ENCODE data around the gene NELL1.

The NELL1 gene

DNA sequence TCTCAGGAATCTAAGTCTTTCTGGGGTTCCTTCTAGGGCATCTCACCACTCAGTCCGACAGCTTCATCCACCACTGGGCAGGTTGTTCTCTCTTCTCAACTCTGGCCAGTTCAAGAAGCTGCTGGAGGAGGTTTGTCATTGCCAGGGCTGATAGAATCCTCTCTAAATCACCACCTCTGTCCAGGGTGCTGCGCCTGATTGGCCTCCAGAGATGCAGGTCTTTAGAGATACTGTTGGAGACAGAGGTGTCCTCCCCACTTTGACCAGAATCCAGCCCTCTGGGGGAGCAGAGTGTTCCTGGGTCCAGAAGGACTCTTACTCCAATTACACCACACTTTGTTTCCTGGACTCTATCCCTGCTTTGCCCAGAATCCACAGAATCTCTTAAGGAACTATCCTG, 90.2 kb downstream of the NELL1 start:
- H3K4me3 ChIP-seq (ENCODE audit: insufficient read depth in 1 of 2, low read depth in 1 of 2, low read length in 2 of 2), result no peak overlapping the region
- no peaks in the 10 kb centered on the region for H3K79me1 ChIP-seq (replicated peaks; ENCODE audit: low read length, poor library complexity, severe bottlenecking)
- H3K23ac ChIP-seq (ENCODE audit: low read length in 2 of 2), result no peak overlapping the region
- H3K9me3 ChIP-seq (ENCODE audit: control insufficient read depth, low read length), result no peaks in the 10 kb centered on the region
- H2BK5ac ChIP-seq (ENCODE audit: low read depth, low read length, poor library complexity, severe bottlenecking), result no peak overlapping the region
- no peak overlapping the region for H3K18ac ChIP-seq (ENCODE audit: low read depth in 1 of 2, low read length in 2 of 2)
- no peaks in the 10 kb centered on the region for H3K27me3 ChIP-seq (ENCODE audit: control insufficient read depth in 1 of 2, insufficient read depth in 1 of 2, low read length in 2 of 2)
- H4K8ac ChIP-seq (ENCODE audit: low read length), result no peak overlapping the region
- 48% methylated on average over 2 of the region's 2 CpGs for WGBS
- no peak overlapping the region for H3K4me2 ChIP-seq (ENCODE audit: low read length, poor library complexity, severe bottlenecking)
- no peak overlapping the region for H2BK120ac ChIP-seq (ENCODE audit: low read depth, low read length)
- no peak overlapping the region for H2AK5ac ChIP-seq (ENCODE audit: low read length, severe bottlenecking)
- no peak overlapping the region for H3K27ac ChIP-seq (ENCODE audit: low read length, poor library complexity, severe bottlenecking)
- DNase-seq, result no peak
- no peak overlapping the region for H3K9ac ChIP-seq (ENCODE audit: low read length)
- H2BK12ac ChIP-seq (ENCODE audit: low read length in 2 of 2), result no peak overlapping the region
- H3K36me3 ChIP-seq (ENCODE audit: control insufficient read depth in 1 of 2, insufficient read depth in 2 of 2, low read depth in 1 of 2, low read length in 2 of 2), result no peaks in the 10 kb centered on the region
- H3K4ac ChIP-seq (ENCODE audit: low read depth in 1 of 2, low read length in 2 of 2), result no peak overlapping the region
- no peak overlapping the region for H2BK15ac ChIP-seq (ENCODE audit: low read depth, poor library complexity, severe bottlenecking)
- H4K91ac ChIP-seq (ENCODE audit: low read length), result no peak overlapping the region
- H3K4me1 ChIP-seq (ENCODE audit: control insufficient read depth, insufficient read depth, low read depth, low read length), result no peaks in the 10 kb centered on the region
- no peak overlapping the region for H3K14ac ChIP-seq (ENCODE audit: low read length in 2 of 2)
- no peak overlapping the region for H2AFZ ChIP-seq (ENCODE audit: low read depth, low read length)

DNA sequence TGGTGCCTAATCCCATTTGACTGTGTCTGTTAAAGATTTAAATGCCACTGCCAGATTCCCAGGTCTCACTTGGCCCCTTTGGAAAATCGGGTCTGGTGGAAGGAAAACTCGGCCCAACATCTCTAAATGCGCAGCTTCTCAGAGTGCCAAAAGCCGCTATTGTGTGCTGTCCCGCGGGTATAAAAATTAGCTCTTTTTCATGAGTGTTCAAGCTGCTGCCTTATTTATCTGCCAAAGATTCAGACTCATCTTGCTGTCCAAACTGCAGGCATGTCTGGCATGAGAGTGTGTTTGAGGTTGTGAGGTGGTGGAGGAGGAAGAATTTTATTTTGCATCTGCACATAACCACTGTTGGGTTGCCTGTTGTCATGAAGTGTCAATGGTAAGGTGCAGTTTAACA, 91.4 kb downstream of the NELL1 start:
- H3K4me3 ChIP-seq (ENCODE audit: insufficient read depth in 1 of 2, low read depth in 1 of 2, low read length in 2 of 2), result no peak overlapping the region
- H2BK120ac ChIP-seq (ENCODE audit: low read depth, low read length), result no peak overlapping the region
- H3K9me3 ChIP-seq (ENCODE audit: control insufficient read depth, low read length), result no peaks in the 10 kb centered on the region
- H3K4ac ChIP-seq (ENCODE audit: low read depth in 1 of 2, low read length in 2 of 2), result no peak overlapping the region
- H3K27ac ChIP-seq (ENCODE audit: low read length, poor library complexity, severe bottlenecking), result no peak overlapping the region
- H3K9ac ChIP-seq (ENCODE audit: low read length), result no peak overlapping the region
- no peak overlapping the region for H4K91ac ChIP-seq (ENCODE audit: low read length)
- H3K23ac ChIP-seq (ENCODE audit: low read length in 2 of 2), result no peak overlapping the region
- no peak overlapping the region for H3K4me2 ChIP-seq (ENCODE audit: low read length, poor library complexity, severe bottlenecking)
- no peaks in the 10 kb centered on the region for H3K4me1 ChIP-seq (ENCODE audit: control insufficient read depth, insufficient read depth, low read depth, low read length)
- 83% methylated on average over 6 of the region's 6 CpGs for WGBS
- no peak overlapping the region for H2BK12ac ChIP-seq (ENCODE audit: low read length in 2 of 2)
- H3K14ac ChIP-seq (ENCODE audit: low read length in 2 of 2), result no peak overlapping the region
- no peak overlapping the region for H2AFZ ChIP-seq (ENCODE audit: low read depth, low read length)
- H3K36me3 ChIP-seq (ENCODE audit: control insufficient read depth in 1 of 2, insufficient read depth in 2 of 2, low read depth in 1 of 2, low read length in 2 of 2), result no peaks in the 10 kb centered on the region
- DNase-seq, result no peak
- H3K27me3 ChIP-seq (ENCODE audit: control insufficient read depth in 1 of 2, insufficient read depth in 1 of 2, low read length in 2 of 2), result no peaks in the 10 kb centered on the region
- no peak overlapping the region for H2AK5ac ChIP-seq (ENCODE audit: low read length, severe bottlenecking)
- H2BK5ac ChIP-seq (ENCODE audit: low read depth, low read length, poor library complexity, severe bottlenecking), result no peak overlapping the region
- no peak overlapping the region for H4K8ac ChIP-seq (ENCODE audit: low read length)
- no peaks in the 10 kb centered on the region for H3K79me1 ChIP-seq (replicated peaks; ENCODE audit: low read length, poor library complexity, severe bottlenecking)
- H2BK15ac ChIP-seq (ENCODE audit: low read depth, poor library complexity, severe bottlenecking), result no peak overlapping the region
- no peak overlapping the region for H3K18ac ChIP-seq (ENCODE audit: low read depth in 1 of 2, low read length in 2 of 2)

- Histone ChIP-seq H3K9me3 (ENCODE audit: control insufficient read depth, low read length) (no peaks in the 10 kb centered on the region), H2BK12ac (ENCODE audit: low read length in 2 of 2) (no peak overlapping the region), H3K4ac (ENCODE audit: low read depth in 1 of 2, low read length in 2 of 2) (no peak overlapping the region), H3K9ac (ENCODE audit: low read length) (no peak overlapping the region), H2AK5ac (ENCODE audit: low read length, severe bottlenecking) (no peak overlapping the region), H2BK120ac (ENCODE audit: low read depth, low read length) (no peak overlapping the region), H2BK5ac (ENCODE audit: low read depth, low read length, poor library complexity, severe bottlenecking) (no peak overlapping the region), H3K14ac (ENCODE audit: low read length in 2 of 2) (no peak overlapping the region), H3K23ac (ENCODE audit: low read length in 2 of 2) (no peak overlapping the region), H3K79me1 (replicated peaks; ENCODE audit: low read length, poor library complexity, severe bottlenecking) (no peaks in the 10 kb centered on the region), H3K18ac (ENCODE audit: low read depth in 1 of 2, low read length in 2 of 2) (no peak overlapping the region), H3K4me3 (ENCODE audit: insufficient read depth in 1 of 2, low read depth in 1 of 2, low read length in 2 of 2) (no peak overlapping the region), H4K8ac (ENCODE audit: low read length) (no peak overlapping the region), H3K36me3 (ENCODE audit: control insufficient read depth in 1 of 2, insufficient read depth in 2 of 2, low read depth in 1 of 2, low read length in 2 of 2) (no peaks in the 10 kb centered on the region), H4K91ac (ENCODE audit: low read length) (no peak overlapping the region), H3K4me1 (ENCODE audit: control insufficient read depth, insufficient read depth, low read depth, low read length) (no peaks in the 10 kb centered on the region), H3K27ac (ENCODE audit: low read length, poor library complexity, severe bottlenecking) (no peak overlapping the region), H2AFZ (ENCODE audit: low read depth, low read length) (no peak overlapping the region), H3K4me2 (ENCODE audit: low read length, poor library complexity, severe bottlenecking) (no peak overlapping the region), H3K27me3 (ENCODE audit: control insufficient read depth in 1 of 2, insufficient read depth in 1 of 2, low read length in 2 of 2) (no peaks in the 10 kb centered on the region), H2BK15ac (ENCODE audit: low read depth, poor library complexity, severe bottlenecking) (no peak overlapping the region)
- 74% methylated on average over 8 of the region's 13 CpGs for WGBS
- no peak for DNase-seq
These were observed 92.9 kb downstream of the NELL1 start for GRCh38 chr11:20762116-20762844.

DNA sequence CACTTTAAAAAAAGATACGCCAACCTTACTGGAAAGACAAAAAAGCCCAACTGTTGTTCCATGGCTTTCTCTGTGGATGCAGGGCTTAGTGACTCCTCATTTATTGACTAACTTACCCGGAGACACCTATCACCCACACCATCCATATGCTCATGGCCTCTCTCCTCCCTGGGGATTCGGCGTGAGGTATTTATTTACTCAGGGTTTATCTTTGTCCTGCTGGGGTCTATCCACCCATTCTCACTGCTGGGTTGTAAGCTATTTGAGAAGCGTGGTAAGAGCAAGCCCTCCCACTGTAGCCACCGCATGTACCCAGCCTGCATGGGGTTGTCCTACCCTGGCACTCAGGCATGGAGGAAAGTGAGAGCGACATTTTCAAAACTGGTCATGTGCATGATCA, 93.6 kb downstream of the NELL1 start:
- no peak overlapping the region for H3K23ac ChIP-seq (ENCODE audit: low read length in 2 of 2)
- H3K27ac ChIP-seq (ENCODE audit: low read length, poor library complexity, severe bottlenecking), result no peak overlapping the region
- no peak overlapping the region for H4K8ac ChIP-seq (ENCODE audit: low read length)
- H3K4me3 ChIP-seq (ENCODE audit: insufficient read depth in 1 of 2, low read depth in 1 of 2, low read length in 2 of 2), result no peak overlapping the region
- no peak overlapping the region for H3K9ac ChIP-seq (ENCODE audit: low read length)
- no peak overlapping the region for H2BK12ac ChIP-seq (ENCODE audit: low read length in 2 of 2)
- no peaks in the 10 kb centered on the region for H3K4me1 ChIP-seq (ENCODE audit: control insufficient read depth, insufficient read depth, low read depth, low read length)
- H2AFZ ChIP-seq (ENCODE audit: low read depth, low read length), result no peak overlapping the region
- H3K79me1 ChIP-seq (replicated peaks; ENCODE audit: low read length, poor library complexity, severe bottlenecking), result no peaks in the 10 kb centered on the region
- WGBS, result 73% methylated on average over 7 of the region's 7 CpGs
- no peak overlapping the region for H3K4ac ChIP-seq (ENCODE audit: low read depth in 1 of 2, low read length in 2 of 2)
- H3K14ac ChIP-seq (ENCODE audit: low read length in 2 of 2), result no peak overlapping the region
- no peak overlapping the region for H2BK5ac ChIP-seq (ENCODE audit: low read depth, low read length, poor library complexity, severe bottlenecking)
- no peaks in the 10 kb centered on the region for H3K9me3 ChIP-seq (ENCODE audit: control insufficient read depth, low read length)
- H3K27me3 ChIP-seq (ENCODE audit: control insufficient read depth in 1 of 2, insufficient read depth in 1 of 2, low read length in 2 of 2), result no peaks in the 10 kb centered on the region
- H2BK15ac ChIP-seq (ENCODE audit: low read depth, poor library complexity, severe bottlenecking), result no peak overlapping the region
- H3K18ac ChIP-seq (ENCODE audit: low read depth in 1 of 2, low read length in 2 of 2), result no peak overlapping the region
- H3K36me3 ChIP-seq (ENCODE audit: control insufficient read depth in 1 of 2, insufficient read depth in 2 of 2, low read depth in 1 of 2, low read length in 2 of 2), result no peaks in the 10 kb centered on the region
- no peak overlapping the region for H3K4me2 ChIP-seq (ENCODE audit: low read length, poor library complexity, severe bottlenecking)
- H2AK5ac ChIP-seq (ENCODE audit: low read length, severe bottlenecking), result no peak overlapping the region
- DNase-seq, result no peak
- no peak overlapping the region for H4K91ac ChIP-seq (ENCODE audit: low read length)
- no peak overlapping the region for H2BK120ac ChIP-seq (ENCODE audit: low read depth, low read length)

Data from mesenchymal stem cell (in vitro differentiated cells and primary cell).